HUES6 (cell line): ENCODE results near the gene DARS1.

Source experiments
- H3K27ac ChIP-seq: 2 replicates; pipeline ENCODE4 v1.7.0; 2013; ENCODE audit warnings: low read depth, mild to moderate bottlenecking, low read length, inconsistent platforms
- H3K27me3 ChIP-seq: 2 replicates; pipeline ENCODE4 v1.6.1; 2013; ENCODE audit warnings: low read length; ENCODE audit not compliant: control insufficient read depth, insufficient read depth
- H3K36me3 ChIP-seq: 2 replicates; pipeline ENCODE4 v1.6.1; 2013; ENCODE audit warnings: low read length; ENCODE audit not compliant: control insufficient read depth, insufficient read depth
- H3K4me1 ChIP-seq: 2 replicates; pipeline ENCODE4 v1.6.1; 2013; ENCODE audit warnings: low read length; ENCODE audit not compliant: control insufficient read depth, insufficient read depth
- H3K4me3 ChIP-seq: 2 replicates; pipeline ENCODE4 v1.5.1; 2013; ENCODE audit warnings: low read depth, low read length
- H3K9ac ChIP-seq: one replicate; pipeline ENCODE4 v1.6.1; 2013; ENCODE audit warnings: mild to moderate bottlenecking, low read length
- H3K9me3 ChIP-seq: 2 replicates; pipeline ENCODE4 v1.6.1; 2013; ENCODE audit warnings: low read depth, low read length; ENCODE audit not compliant: control insufficient read depth, insufficient read depth

Gene DARS1

GRCh38 chr2:135985018-135985825 is at the start of gene DARS1:
Gene DARS1, minus strand, starts transcription at chr2:135985626. Its CDS starts 158 bp downstream, at chr2:135985468.
- H3K4me1 ChIP-seq = peaks cover 7% of the 10 kb centered on the region
- H3K4me3 ChIP-seq = peak within 1 kb of the TSS; percentile 83
- no peaks in the 10 kb centered on the region for H3K27me3 ChIP-seq
- peaks cover 29% of the 10 kb centered on the region for H3K36me3 ChIP-seq
- H3K9me3 ChIP-seq = no peaks in the 10 kb centered on the region
- peak within 1 kb of the TSS; percentile 91 for H3K9ac ChIP-seq
- H3K27ac ChIP-seq = peak within 1 kb of the TSS; percentile 95

- Histone ChIP-seq H3K36me3 (no peaks in the 10 kb centered on the region), H3K4me3 (no peak overlapping the region), H3K27ac (no peak overlapping the region), H3K9me3 (no peaks in the 10 kb centered on the region), H3K9ac (no peak overlapping the region), H3K27me3 (no peaks in the 10 kb centered on the region), H3K4me1 (no peaks in the 10 kb centered on the region; the same call in 1 of the 2 replicates)
Measured at GRCh38 chr2:136034629-136035028, 49.2 kb upstream of the DARS1 start.

- Histone ChIP-seq H3K9me3 (no peaks in the 10 kb centered on the region), H3K9ac (no peak overlapping the region), H3K27ac (no peak overlapping the region), H3K27me3 (no peaks in the 10 kb centered on the region), H3K4me3 (no peak overlapping the region), H3K36me3 (no peaks in the 10 kb centered on the region), H3K4me1 (no peaks in the 10 kb centered on the region; the same call in 1 of the 2 replicates)
Measured at GRCh38 chr2:136032817-136033535, 47.5 kb upstream of the DARS1 start.

DNA sequence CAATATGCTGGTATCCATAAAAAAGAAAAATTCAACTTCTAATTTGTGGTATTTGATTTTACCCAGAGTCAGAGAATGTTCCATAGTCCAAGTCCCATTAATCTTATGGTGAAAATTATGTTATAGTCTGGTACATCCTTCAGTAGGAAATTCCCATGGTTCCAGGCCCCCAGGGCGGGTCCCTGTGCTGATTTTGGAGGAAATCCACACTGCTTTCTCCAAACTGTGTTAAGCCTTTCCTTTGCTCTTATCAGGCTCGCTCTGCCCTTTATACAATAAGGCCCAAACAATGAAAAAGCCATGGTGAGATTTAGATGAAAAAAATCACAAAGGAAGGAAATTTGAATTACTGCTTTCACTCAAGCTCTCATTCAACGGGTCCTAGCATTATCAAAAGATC is 46.8 kb upstream of the DARS1 start:
- Histone ChIP-seq H3K27me3 (no peaks in the 10 kb centered on the region), H3K4me1 (no peaks in the 10 kb centered on the region; the same call in 1 of the 2 replicates), H3K9me3 (no peaks in the 10 kb centered on the region), H3K4me3 (no peak overlapping the region), H3K36me3 (no peaks in the 10 kb centered on the region), H3K27ac (no peak overlapping the region), H3K9ac (no peak overlapping the region)

DNA sequence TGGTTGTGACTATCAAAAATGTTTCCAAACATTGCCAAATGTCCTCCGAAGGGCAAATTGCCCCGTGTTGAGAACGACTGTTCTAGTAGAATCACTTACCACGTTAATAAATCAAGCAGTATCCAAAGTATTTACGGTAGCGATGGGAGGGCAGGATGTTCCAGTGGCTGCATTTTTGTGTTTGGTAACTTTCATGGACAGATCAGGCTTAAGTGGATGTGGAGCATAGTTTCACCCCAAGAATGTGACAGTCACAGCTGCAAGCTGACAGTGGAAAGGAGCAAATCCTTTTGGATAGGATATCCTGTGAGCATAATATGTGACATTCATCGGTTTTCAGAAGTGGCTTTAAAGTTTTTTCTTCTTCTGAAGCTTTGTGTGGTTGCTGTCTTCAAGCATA is 46.3 kb upstream of the DARS1 start:
- Histone ChIP-seq H3K4me3 (no peak overlapping the region), H3K9ac (no peak overlapping the region), H3K27ac (no peak overlapping the region), H3K9me3 (no peaks in the 10 kb centered on the region), H3K36me3 (no peaks in the 10 kb centered on the region), H3K27me3 (no peaks in the 10 kb centered on the region), H3K4me1 (no peaks in the 10 kb centered on the region; the same call in 1 of the 2 replicates)

- no peaks in the 10 kb centered on the region for H3K9me3 ChIP-seq
- H3K4me1 ChIP-seq = peaks cover 6% of the 10 kb centered on the region
- no peak overlapping the region for H3K27ac ChIP-seq
- no peaks in the 10 kb centered on the region; the same call in 1 of the 2 replicates for H3K27me3 ChIP-seq
- H3K9ac ChIP-seq = no peak overlapping the region
- no peaks in the 10 kb centered on the region for H3K36me3 ChIP-seq
- no peak overlapping the region for H3K4me3 ChIP-seq
Measured at GRCh38 chr2:136030406-136030805, 45.0 kb upstream of the DARS1 start.

DNA sequence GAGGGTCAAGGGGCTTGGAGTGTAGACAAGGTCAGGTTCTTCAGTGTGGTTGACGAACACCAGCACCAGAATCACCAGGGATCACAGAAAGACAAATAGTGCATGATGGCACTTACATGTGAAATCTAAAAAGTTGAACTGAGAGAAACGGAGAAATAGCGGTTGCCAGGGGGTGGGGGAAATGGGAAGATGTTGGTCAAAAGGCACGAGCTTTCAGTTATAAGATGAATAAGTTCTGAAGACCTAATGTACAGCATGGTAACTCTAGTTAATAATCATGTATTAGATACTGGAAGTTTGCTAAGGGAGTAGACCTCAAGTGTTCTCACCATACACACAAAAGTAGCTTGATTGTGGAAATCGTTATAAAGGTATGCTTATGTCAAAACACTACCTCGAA is 43.7 kb upstream of the DARS1 start:
- H3K9me3 ChIP-seq = no peaks in the 10 kb centered on the region
- no peak overlapping the region for H3K4me3 ChIP-seq
- H3K27me3 ChIP-seq = no peaks in the 10 kb centered on the region; the same call in 1 of the 2 replicates
- no peaks in the 10 kb centered on the region for H3K36me3 ChIP-seq
- H3K4me1 ChIP-seq = peaks cover 14% of the 10 kb centered on the region
- no peak overlapping the region for H3K27ac ChIP-seq
- H3K9ac ChIP-seq = no peak overlapping the region

DNA sequence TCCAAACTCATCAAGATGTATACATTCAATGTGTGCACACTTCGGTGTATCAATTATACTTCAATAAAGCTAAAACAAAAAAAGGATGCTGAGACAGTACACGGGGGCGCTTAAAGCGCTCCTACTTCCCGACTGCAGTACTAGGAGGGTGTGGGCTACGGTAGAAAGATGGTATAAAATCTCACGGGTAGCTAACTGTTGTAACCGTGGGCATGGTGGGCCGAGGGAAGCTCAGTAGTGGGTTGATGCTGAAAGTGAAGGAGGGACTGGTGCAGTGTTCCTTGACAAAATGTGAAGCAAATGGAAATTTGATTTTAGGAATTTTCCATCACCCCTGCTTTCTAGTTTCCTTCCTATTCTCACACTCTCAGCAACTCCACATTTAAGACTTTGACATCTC is 42.6 kb upstream of the DARS1 start:
- Histone ChIP-seq H3K4me1 (peaks cover 14% of the 10 kb centered on the region), H3K27ac (no peak overlapping the region), H3K27me3 (no peaks in the 10 kb centered on the region; the same call in 1 of the 2 replicates), H3K9ac (no peak overlapping the region), H3K9me3 (no peaks in the 10 kb centered on the region), H3K36me3 (no peaks in the 10 kb centered on the region), H3K4me3 (no peak overlapping the region)

- H3K9me3 ChIP-seq = no peaks in the 10 kb centered on the region
- H3K4me3 ChIP-seq = no peak overlapping the region
- H3K36me3 ChIP-seq = no peaks in the 10 kb centered on the region
- no peak overlapping the region for H3K27ac ChIP-seq
- no peaks in the 10 kb centered on the region; the same call in 1 of the 2 replicates for H3K27me3 ChIP-seq
- H3K4me1 ChIP-seq = peaks cover 14% of the 10 kb centered on the region
- no peak overlapping the region for H3K9ac ChIP-seq
Measured at GRCh38 chr2:136027112-136027511, 41.7 kb upstream of the DARS1 start.

DNA sequence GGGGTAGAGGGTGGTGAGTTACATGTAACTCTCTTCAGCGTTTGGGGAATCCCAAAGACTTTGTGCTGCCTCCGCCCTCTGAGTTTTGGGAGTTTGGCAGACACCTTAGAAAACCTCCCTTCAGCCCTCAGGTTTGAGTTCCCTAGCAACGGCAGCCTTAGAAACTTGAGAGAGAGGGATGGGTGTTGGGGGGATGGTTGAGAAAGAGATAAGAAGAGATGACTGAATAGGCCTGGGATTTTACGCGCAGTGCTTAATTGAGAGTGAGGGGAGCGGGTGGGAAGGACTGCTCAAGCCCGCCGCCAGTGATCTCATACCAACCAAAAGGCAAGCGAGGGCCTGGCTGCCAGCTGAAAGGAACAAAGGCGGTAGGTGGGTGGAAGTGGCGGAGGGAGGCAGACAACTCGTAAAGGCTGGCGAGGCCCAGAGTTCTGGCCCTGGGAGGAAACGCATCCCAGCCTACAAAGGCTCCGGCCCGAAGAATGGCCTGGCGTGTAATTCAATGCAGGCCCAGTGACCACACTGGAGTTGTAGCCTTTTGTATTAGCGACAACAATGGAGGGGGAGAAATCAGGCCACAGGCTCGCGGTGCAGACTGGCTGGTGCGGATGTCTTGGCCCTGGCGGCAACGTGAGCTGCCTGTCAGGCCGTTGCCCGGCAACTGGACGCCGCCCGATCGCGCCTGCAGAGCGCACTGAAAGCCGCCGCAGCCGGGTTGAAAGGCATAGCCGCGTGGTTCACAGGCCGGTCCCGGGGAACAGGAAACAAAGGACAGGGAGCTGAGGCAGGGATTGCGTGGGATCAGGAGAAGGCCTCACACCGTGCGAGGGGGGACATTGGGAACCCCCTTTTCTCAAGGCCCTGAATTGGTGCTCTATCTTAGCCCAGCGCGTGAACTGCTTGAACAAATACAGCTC is 39.9 kb upstream of the DARS1 start:
- Histone ChIP-seq H3K4me3 (peak overlapping the region; percentile 57), H3K36me3 (no peaks in the 10 kb centered on the region), H3K9ac (peak overlapping the region; percentile 75), H3K27me3 (no peaks in the 10 kb centered on the region; the same call in 1 of the 2 replicates), H3K27ac (peak overlapping the region; percentile 11; the same call in 1 of the 2 replicates), H3K4me1 (peaks cover 14% of the 10 kb centered on the region), H3K9me3 (no peaks in the 10 kb centered on the region)
